Small intestine (tissue), 7 donors: ENCODE measurements around the gene UBE2I. TPM values are rescaled to one million over a fixed set of nuclear protein-coding genes. Genes with fewer than 3 reads are reported as not detected.

Source experiments
- DNase-seq, 2 donors: peaks; one replicate each; pipeline versions ENCODE4 v3.0.0 to v3.0.0-alpha.2; 2013
- FAIRE-seq: peaks from 2 replicates; lab custom pipeline; 2012; peaks lifted over from hg19 to GRCh38; lab: Jason Lieb, UNC
- H3K27ac ChIP-seq, 3 donors: one replicate each; pipeline ENCODE4 v1.5.1; 2013; ENCODE audit warnings: low read length in 2 of 3, mild to moderate bottlenecking in 2 of 3, control low read depth in 1 of 3, inconsistent platforms in 1 of 3, low read depth in 1 of 3, moderate library complexity in 1 of 3
- H3K27me3 ChIP-seq, 3 donors: one replicate each; pipeline ENCODE4 v1.6.1; 2013; ENCODE audit warnings: low read length in 3 of 3, inconsistent platforms in 1 of 3; ENCODE audit not compliant: control insufficient read depth in 3 of 3, insufficient read depth in 3 of 3
- H3K36me3 ChIP-seq, 3 donors: one replicate each; pipeline ENCODE4 v1.6.1; 2013; ENCODE audit warnings: low read length in 3 of 3, inconsistent platforms in 1 of 3, low read depth in 1 of 3, mild to moderate bottlenecking in 1 of 3, moderate library complexity in 1 of 3; ENCODE audit not compliant: control insufficient read depth in 3 of 3, insufficient read depth in 2 of 3
- H3K4me1 ChIP-seq, 3 donors: one replicate each; pipeline ENCODE4 v1.6.1; 2013; ENCODE audit warnings: low read length in 2 of 3, inconsistent platforms in 1 of 3, low read depth in 1 of 3, mild to moderate bottlenecking in 1 of 3, moderate library complexity in 1 of 3; ENCODE audit not compliant: control insufficient read depth in 3 of 3, insufficient read depth in 2 of 3
- H3K4me3 ChIP-seq, 3 donors: one replicate each; pipeline ENCODE4 v1.5.1; 2013; ENCODE audit warnings: low read length in 3 of 3, control low read depth in 1 of 3, inconsistent platforms in 1 of 3, low read depth in 1 of 3, mild to moderate bottlenecking in 1 of 3, moderate library complexity in 1 of 3
- H3K9me3 ChIP-seq, 2 donors: one replicate each; pipeline ENCODE4 v1.6.1; 2013; ENCODE audit warnings: low read depth in 1 of 2, low read length in 1 of 2; ENCODE audit not compliant: control insufficient read depth in 2 of 2, insufficient read depth in 1 of 2
- whole genome bisulfite sequencing, 3 donors: extraction: QIAGEN DNeasy Blood & Tissue Kit; methylation state at CpG; one replicate each; pipeline ENCODE4 v1.1.7; 2013; 5-methylcytosine and 5-hydroxymethylcytosine counted together
- polyA plus RNA-seq, 4 donors: library from polyadenylated mRNA; stranded (reverse) in 3 of 4; unstranded in 1 of 4; fragments of 200-250 nt in 3 of 4; fragments of 120-200 nt in 1 of 4; gene quantifications; one replicate each; pipeline versions ENCODE4 v1.2.1 to v1.2.3, GENCODE V29; 2013
- donor health status: healthy with polysubstance abuse.
- donor health status: control.
- donor health status: control.
- donor health status: Bipolar disorder and iron deficiency.
- donor health status: healthy.

Gene UBE2I
- polyA plus RNA-seq, 4 donors = 38.7 to 123 (median 64.8) TPM

DNA sequence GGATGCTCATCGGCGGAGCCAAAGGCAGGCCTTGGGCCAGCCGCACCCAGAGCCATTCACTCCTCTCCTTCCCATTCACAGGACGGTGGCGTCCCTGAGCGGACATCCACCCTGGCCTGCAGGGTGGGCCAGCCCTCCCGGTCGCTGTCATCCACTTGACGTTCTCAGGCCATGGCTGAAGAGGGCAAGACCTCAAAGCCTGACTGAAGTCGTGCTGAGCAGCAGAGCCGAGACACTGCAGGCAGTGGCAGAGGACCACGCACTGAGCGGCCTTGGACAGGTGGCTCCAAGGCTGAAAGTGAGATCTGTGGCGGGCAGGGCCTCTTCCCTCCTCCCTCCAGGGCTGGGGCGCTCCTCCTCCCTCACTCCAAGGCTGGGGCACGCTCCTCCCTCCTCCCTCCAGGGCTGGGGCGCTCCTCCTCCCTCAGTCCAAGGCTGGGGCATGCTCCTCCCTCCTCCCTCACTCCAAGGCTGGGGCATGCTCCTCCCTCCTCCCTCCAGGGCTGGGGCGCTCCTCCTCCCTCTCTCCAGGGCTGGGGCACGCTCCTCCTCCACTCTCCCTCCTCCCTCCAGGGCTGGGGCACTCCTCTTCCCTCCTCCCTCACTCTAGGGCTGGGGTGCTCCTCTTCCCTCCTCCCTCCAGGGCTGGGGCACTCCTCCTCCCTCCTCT lies 66.4 kb downstream of the UBE2I start:
- H3K4me3 ChIP-seq = no peak overlapping the region
- H3K27me3 ChIP-seq = no peaks in the 10 kb centered on the region
- no peak for FAIRE-seq
- H3K4me1 ChIP-seq = peaks cover 0 to 8% (median 0%) of the 10 kb centered on the region in 3 donors
- H3K27ac ChIP-seq = no peak overlapping the region
- WGBS, 3 donors = 92 to 95% (median 93%) methylated on average over 17 to 19 of the region's 19 CpGs
- peaks cover 0 to 61% (median 0%) of the 10 kb centered on the region in 3 donors for H3K36me3 ChIP-seq
- H3K9me3 ChIP-seq = no peaks in the 10 kb centered on the region
- no peak for DNase-seq

Other genes starting within 250 kb of the UBE2I start
- under 1 TPM in 2 of 4 donors, not detected in 2; 0.24 to 0.87 TPM for gene SSTR5, start 236.9 kb upstream of the UBE2I start, polyA plus RNA-seq
- under 1 TPM in 1 of 4 donors, not detected in 3; 0.07 TPM for gene C1QTNF8, start 213.4 kb upstream of the UBE2I start, polyA plus RNA-seq
- 1 to 10 TPM in 3 of 4 donors, under 1 TPM in 1; 0.22 to 7.0 (median 3.2) TPM for gene CACNA1H, start 156.5 kb upstream of the UBE2I start, polyA plus RNA-seq
- 10 to 100 TPM in 2 of 4 donors, 1 to 10 TPM in 2; 3.3 to 40.9 (median 14.0) TPM for gene TPSG1, start 84.4 kb upstream of the UBE2I start, polyA plus RNA-seq
- 10 to 100 TPM in 2 of 4 donors, 1 to 10 TPM in 1, under 1 TPM in 1; 0.47 to 58.7 (median 20.5) TPM for gene TPSB2, start 79.5 kb upstream of the UBE2I start, polyA plus RNA-seq
- gene TPSAB1, start 68.9 kb upstream of the UBE2I start, polyA plus RNA-seq = 10 to 100 TPM in 2 of 4 donors, 1 to 10 TPM in 1, under 1 TPM in 1; 0.10 to 50.5 (median 15.4) TPM
- 1 to 10 TPM in 1 of 4 donors, under 1 TPM in 2, not detected in 1; 0.06 to 1.3 (median 0.81) TPM for gene TPSD1, start 53.6 kb upstream of the UBE2I start, polyA plus RNA-seq
- 10 to 100 TPM in 1 of 4 donors, 1 to 10 TPM in 3; 4.5 to 10.5 (median 7.0) TPM for gene BAIAP3, start 24.0 kb downstream of the UBE2I start, polyA plus RNA-seq
- gene TSR3, start 42.2 kb downstream of the UBE2I start, polyA plus RNA-seq = 10 to 100 TPM; 38.7 to 67.8 (median 57.3) TPM
- gene GNPTG, start 42.3 kb downstream of the UBE2I start, polyA plus RNA-seq = 10 to 100 TPM; 34.3 to 84.7 (median 43.9) TPM
- 10 to 100 TPM in 1 of 4 donors, 1 to 10 TPM in 3; 1.9 to 21.1 (median 4.6) TPM for gene UNKL, start 105.1 kb downstream of the UBE2I start, polyA plus RNA-seq
- gene UQCC4, start 111.1 kb downstream of the UBE2I start, polyA plus RNA-seq = 10 to 100 TPM; 15.1 to 36.1 (median 28.2) TPM
- gene PERCC1, start 121.4 kb downstream of the UBE2I start, polyA plus RNA-seq = under 1 TPM in 2 of 4 donors, not detected in 2; 0.58 to 0.69 TPM
- gene CCDC154, start 134.9 kb downstream of the UBE2I start, polyA plus RNA-seq = 1 to 10 TPM in 2 of 4 donors, under 1 TPM in 1, not detected in 1; 0.76 to 1.4 (median 1.4) TPM
- 10 to 100 TPM; 28.4 to 88.3 (median 42.8) TPM for gene CLCN7, start 165.4 kb downstream of the UBE2I start, polyA plus RNA-seq
- gene PTX4, start 179.3 kb downstream of the UBE2I start, polyA plus RNA-seq = under 1 TPM in 2 of 4 donors, not detected in 2; 0.04 to 0.07 TPM
- 10 to 100 TPM; 41.3 to 50.3 (median 44.7) TPM for gene TELO2, start 183.7 kb downstream of the UBE2I start, polyA plus RNA-seq
- 10 to 100 TPM in 1 of 4 donors, 1 to 10 TPM in 3; 1.6 to 23.8 (median 7.0) TPM for gene TMEM204, start 224.0 kb downstream of the UBE2I start, polyA plus RNA-seq